HepG2 (cell line): ENCODE data around the gene SNX10. TPM values are rescaled to one million over a fixed set of nuclear protein-coding genes. Genes with fewer than 3 reads are reported as not detected.

ENCODE experiments used
- HDAC2 ChIP-seq: sonication (generic); formaldehyde crosslinking; IDR thresholded peaks from 2 replicates; pipeline ENCODE4 v1.4.0; 2020; ENCODE audit warnings: missing genetic modification reagents
- RERE ChIP-seq: IDR thresholded peaks from 2 replicates; pipeline ENCODE4 v1.6.1; 2016; ENCODE audit warnings: low read depth, missing genetic modification reagents, missing compliant biosample characterization
- ZBTB49 ChIP-seq: sonication (generic); formaldehyde crosslinking; IDR thresholded peaks from 2 replicates; pipeline ENCODE4 v1.4.0; 2020; ENCODE audit warnings: missing genetic modification reagents, borderline replicate concordance
- ZNF232 ChIP-seq: sonication (generic); formaldehyde crosslinking; IDR thresholded peaks from 2 replicates; pipeline ENCODE4 v1.4.0; 2020; ENCODE audit warnings: missing genetic modification reagents, borderline replicate concordance
- ZNF687 ChIP-seq: sonication (generic); formaldehyde crosslinking; IDR thresholded peaks from 2 replicates; pipeline ENCODE4 v1.5.1; 2020; ENCODE audit warnings: mild to moderate bottlenecking, missing genetic modification reagents, moderate library complexity
- polyA plus RNA-seq, 8 experiments: library from polyadenylated mRNA; depleted of rRNA in 3 of 8; stranded (reverse) in 7 of 8; unstranded in 1 of 8; fragments of >200 nt; fragmentation: Illumina TruSeq in 4 of 8; extraction: Trizol in 4 of 8; gene quantifications; 2 replicates each; pipeline versions ENCODE4 v1.2.1 to v1.2.3, GENCODE V29; 2011 to 2016; ENCODE audit warnings: low read depth in 4 of 8, missing spikeins in 1 of 8, mixed read lengths in 1 of 8; ENCODE audit not compliant: insufficient read depth in 1 of 8
- total RNA-seq, 5 experiments: library from RNA; depleted of rRNA; stranded (reverse); fragments of >200 nt; fragmentation: Illumina TruSeq; extraction: Trizol; gene quantifications; 2 replicates each; pipeline ENCODE4 v1.2.3, GENCODE V29; 2016; ENCODE audit warnings: low read depth in 1 of 5

SNX10 gene
- total and polyA plus RNA-seq, 2 of the 13 experiments (the other 11 are each of a cell fraction or from before 2014, with no cell fraction given) = 26.0 to 27.6 TPM

GRCh38 chr7:26267601-26268166 is 24.0 kb upstream of the SNX10 start (continued):
- TF ChIP-seq ZNF687 (CRISPR knock-in tag) (no peak), ZNF232 (no peak), ZBTB49 (CRISPR knock-in tag) (no peak), RERE (no peak), HDAC2 (CRISPR knock-in tag) (no peak)
